Breast epithelium (tissue), 4 donors: ENCODE data around the gene PLXNA3. TPM values are rescaled to one million over a fixed set of nuclear protein-coding genes. Genes with fewer than 3 reads are reported as not detected.

Experiments
- DNase-seq, 2 donors: peaks; one replicate each; pipeline ENCODE4 v3.0.0-alpha.2; 2019; ENCODE audit warnings: low spot score in 2 of 2
- H3K27ac ChIP-seq, 2 donors: fragments of 200-600 bp; sonication (generic) in 1 of 2; one replicate each; pipeline ENCODE4 v1.5.1; 2016 to 2019; ENCODE audit warnings: mild to moderate bottlenecking in 1 of 2
- H3K27me3 ChIP-seq, 2 donors: fragments of 200-600 bp; sonication (generic) in 1 of 2; one replicate each; pipeline versions ENCODE4 v1.5.1 to v1.6.0; 2017 to 2019; ENCODE audit warnings: control low read depth in 1 of 2, mild to moderate bottlenecking in 1 of 2
- H3K36me3 ChIP-seq: fragments of 200-600 bp; one replicate; pipeline ENCODE4 v1.5.1; 2019
- H3K4me1 ChIP-seq, 2 donors: fragments of 200-600 bp; sonication (generic); one replicate each; pipeline ENCODE4 v1.5.1; 2016 to 2019; ENCODE audit warnings: control low read depth in 1 of 2
- H3K4me3 ChIP-seq, 3 donors: fragments of 200-600 bp; sonication (generic); 1 replicate in 2 of 3; 2 replicates in 1 of 3; pipeline ENCODE4 v1.5.1; 2016 to 2019; ENCODE audit warnings: mild to moderate bottlenecking in 3 of 3, moderate library complexity in 2 of 3
- H3K9me3 ChIP-seq, 2 donors: fragments of 200-600 bp; sonication (generic) in 1 of 2; one replicate each; pipeline ENCODE4 v1.5.1; 2016 to 2019; ENCODE audit warnings: control low read depth in 1 of 2
- POLR2A ChIP-seq: fragments of 450-650 bp; IDR thresholded peaks from one replicate; pipeline ENCODE4 v1.6.1; 2016; ENCODE audit warnings: antibody characterized with exemption, mild to moderate bottlenecking, moderate library complexity
- POLR2AphosphoS5 ChIP-seq, 3 donors: sonication (generic); formaldehyde crosslinking; IDR thresholded peaks; one replicate each; pipeline ENCODE4 v1.6.1; 2017; ENCODE audit warnings: antibody characterized with exemption in 3 of 3
- intact Hi-C: fragments of 100-400 bp; cut with DNase I; formaldehyde crosslinking; loops from one replicate; pipeline ENCODE4 v1.15.1; 2023; ENCODE audit warnings: low total_unique reads
- total RNA-seq, 3 donors: library from RNA; depleted of rRNA; stranded (reverse); fragments of >200 nt; gene quantifications; one replicate each; pipeline ENCODE4 v1.1.0, GENCODE V29; 2016
- TF ChIP-seq, protein P1 (sequence below), 3 donors: fragments of 450-650 bp; IDR thresholded peaks; one replicate each; pipeline ENCODE4 v1.5.1; 2016 to 2017; ENCODE audit warnings: antibody characterized with exemption in 3 of 3, mild to moderate bottlenecking in 3 of 3, moderate library complexity in 3 of 3

Gene PLXNA3
- total RNA-seq, 3 donors from 2014 or later = 6.1 to 10.8 (median 10.1) TPM

- H3K4me3 ChIP-seq = no peak overlapping the region
- TF ChIP-seq POLR2AphosphoS5 (IDR thresholded peaks at IDR 0.05) (no peak), POLR2A (no peak)
- TF ChIP-seq, protein P1, sequence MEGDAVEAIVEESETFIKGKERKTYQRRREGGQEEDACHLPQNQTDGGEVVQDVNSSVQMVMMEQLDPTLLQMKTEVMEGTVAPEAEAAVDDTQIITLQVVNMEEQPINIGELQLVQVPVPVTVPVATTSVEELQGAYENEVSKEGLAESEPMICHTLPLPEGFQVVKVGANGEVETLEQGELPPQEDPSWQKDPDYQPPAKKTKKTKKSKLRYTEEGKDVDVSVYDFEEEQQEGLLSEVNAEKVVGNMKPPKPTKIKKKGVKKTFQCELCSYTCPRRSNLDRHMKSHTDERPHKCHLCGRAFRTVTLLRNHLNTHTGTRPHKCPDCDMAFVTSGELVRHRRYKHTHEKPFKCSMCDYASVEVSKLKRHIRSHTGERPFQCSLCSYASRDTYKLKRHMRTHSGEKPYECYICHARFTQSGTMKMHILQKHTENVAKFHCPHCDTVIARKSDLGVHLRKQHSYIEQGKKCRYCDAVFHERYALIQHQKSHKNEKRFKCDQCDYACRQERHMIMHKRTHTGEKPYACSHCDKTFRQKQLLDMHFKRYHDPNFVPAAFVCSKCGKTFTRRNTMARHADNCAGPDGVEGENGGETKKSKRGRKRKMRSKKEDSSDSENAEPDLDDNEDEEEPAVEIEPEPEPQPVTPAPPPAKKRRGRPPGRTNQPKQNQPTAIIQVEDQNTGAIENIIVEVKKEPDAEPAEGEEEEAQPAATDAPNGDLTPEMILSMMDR (IDR thresholded peaks at IDR 0.05) = no peak
- H3K9me3 ChIP-seq = no peaks in the 10 kb centered on the region
- DNase-seq = no peak
- no peak overlapping the region for H3K27ac ChIP-seq
- H3K4me1 ChIP-seq = no peaks in the 10 kb centered on the region
- H3K27me3 ChIP-seq = peaks cover 0 to 24% of the 10 kb centered on the region in 2 donors
- H3K36me3 ChIP-seq = no peaks in the 10 kb centered on the region
- intact Hi-C loops = no loop called here
Observed at GRCh38 chrX:154470434-154470833, 12.4 kb downstream of the PLXNA3 start.

GRCh38 chrX:154470914-154471568 is 13.0 kb downstream of the PLXNA3 start:
- intact Hi-C loops = no loop called here
- no peak for DNase-seq
- TF ChIP-seq POLR2AphosphoS5 (IDR thresholded peaks at IDR 0.05) (no peak), POLR2A (no peak)
- TF ChIP-seq, protein P1 (IDR thresholded peaks at IDR 0.05) = no peak

DNA sequence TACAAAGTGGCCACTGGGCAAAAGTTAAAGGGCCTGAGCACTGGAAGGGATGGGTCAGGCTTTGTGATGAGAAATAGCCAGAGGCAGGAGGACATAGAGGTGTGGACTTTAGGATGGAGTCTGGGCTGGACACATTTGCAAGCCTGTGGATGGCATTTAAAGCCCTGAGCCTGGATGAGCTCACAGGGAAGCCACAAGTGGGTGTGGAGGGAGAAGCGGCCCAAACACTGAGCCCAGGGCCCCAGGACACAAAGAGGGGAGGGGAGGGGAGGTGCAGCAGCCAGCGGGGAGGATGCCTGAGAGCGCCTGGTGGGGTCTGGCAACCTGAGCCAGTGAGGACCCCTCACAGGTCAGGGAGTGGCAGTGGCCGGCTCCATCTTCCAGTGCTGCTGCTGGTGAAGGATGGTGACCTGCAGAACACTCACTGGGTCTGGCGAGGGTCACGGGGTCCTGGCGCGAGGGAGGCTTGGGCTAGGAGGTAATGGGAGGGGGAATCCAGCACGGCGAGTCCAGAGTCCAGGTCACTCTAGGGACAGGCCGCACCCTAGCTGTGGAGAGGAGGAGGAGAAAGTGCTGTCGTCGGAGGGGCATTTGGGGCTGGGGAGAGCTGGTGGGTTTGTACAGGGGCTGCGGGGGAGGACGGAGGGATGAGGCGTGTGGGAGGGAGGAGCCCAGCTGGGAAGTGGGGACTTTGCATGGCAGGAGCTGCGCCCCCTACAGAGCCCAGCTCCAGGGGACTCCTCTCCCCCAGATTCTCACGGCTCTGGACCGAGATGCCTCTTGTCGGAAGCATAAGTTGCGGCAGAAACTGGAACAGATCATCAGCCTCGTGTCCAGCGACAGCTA is 14.0 kb downstream of the PLXNA3 start:
- Histone ChIP-seq H3K27ac (no peak overlapping the region), H3K36me3 (no peaks in the 10 kb centered on the region), H3K4me3 (no peak overlapping the region), H3K9me3 (no peaks in the 10 kb centered on the region), H3K4me1 (no peaks in the 10 kb centered on the region), H3K27me3 (peaks cover 0 to 19% of the 10 kb centered on the region in 2 donors)
- DNase-seq = no peak
- intact Hi-C loops = no loop called here
- no peak for TF ChIP-seq POLR2A
- TF ChIP-seq POLR2AphosphoS5 (IDR thresholded peaks at IDR 0.05) = no peak
- TF ChIP-seq, protein P1 (IDR thresholded peaks at IDR 0.05) = no peak

More at GRCh38 chrX:154470914-154471568, 13.0 kb downstream of the PLXNA3 start:
- no peaks in the 10 kb centered on the region for H3K9me3 ChIP-seq
- H3K27ac ChIP-seq = no peak overlapping the region
- no peaks in the 10 kb centered on the region for H3K4me1 ChIP-seq
- no peak overlapping the region for H3K4me3 ChIP-seq
- H3K36me3 ChIP-seq = no peaks in the 10 kb centered on the region
- H3K27me3 ChIP-seq = peaks cover 0 to 22% of the 10 kb centered on the region in 2 donors

- TF ChIP-seq POLR2AphosphoS5 (IDR thresholded peaks at IDR 0.05) (no peak), POLR2A (no peak)
- TF ChIP-seq, protein P1 (IDR thresholded peaks at IDR 0.05) = no peak
- Histone ChIP-seq H3K27me3 (peaks cover 0 to 19% of the 10 kb centered on the region in 2 donors), H3K4me3 (no peak overlapping the region), H3K9me3 (no peaks in the 10 kb centered on the region), H3K27ac (no peak overlapping the region), H3K36me3 (no peaks in the 10 kb centered on the region), H3K4me1 (no peaks in the 10 kb centered on the region)
- intact Hi-C loops = no loop called here
- no peak for DNase-seq
Observed at GRCh38 chrX:154472685-154473632, 14.9 kb downstream of the PLXNA3 start.
